HEK293 (cell line): Measurements from ENCODE around the gene ADAMTS19.

Experiments
- CTCF ChIA-PET: fragments of 350-600 bp; formaldehyde crosslinking; extraction: SDS; loops from one replicate; lab custom pipeline; 2021; ENCODE audit warnings: antibody characterized with exemption; lab: Yijun Ruan, JAX
- POLR2A ChIA-PET: fragments of 300-600 bp; formaldehyde crosslinking; extraction: SDS; loops from one replicate; lab custom pipeline; 2020; ENCODE audit warnings: antibody characterized with exemption, inconsistent platforms; lab: Yijun Ruan, JAX
- H3K27ac ChIP-seq: fragments of 200-500 bp; sonication (Bioruptor generic); 2 replicates; pipeline ENCODE4 v1.5.1; 2014; ENCODE audit warnings: low read depth, low read length, control low read depth, inconsistent platforms; ENCODE audit errors: extremely low read depth
- H3K36me3 ChIP-seq, 2 experiments: fragments of 200-500 bp in 1 of 2; sonication (Bioruptor generic) in 1 of 2; 1 replicate in 1 of 2; 2 replicates in 1 of 2; pipeline ENCODE4 v1.5.1; 2014 to 2017; ENCODE audit warnings: inconsistent platforms in 2 of 2, low read length in 2 of 2; ENCODE audit not compliant: control insufficient read depth in 2 of 2, insufficient read depth in 1 of 2
- H3K4me1 ChIP-seq: fragments of 200-500 bp; sonication (Bioruptor generic); 2 replicates; pipeline ENCODE4 v1.5.1; 2014; ENCODE audit warnings: mild to moderate bottlenecking, low read length, inconsistent platforms; ENCODE audit not compliant: control insufficient read depth, insufficient read depth
- H3K4me3 ChIP-seq: 2 replicates; pipeline ENCODE4 v1.5.1; 2011; ENCODE audit warnings: low read depth, mild to moderate bottlenecking, control low read depth, low read length, moderate library complexity
- H3K9me3 ChIP-seq: fragments of 200-500 bp; sonication (Bioruptor generic); 2 replicates; pipeline ENCODE4 v1.5.1; 2014; ENCODE audit warnings: low read depth, low read length, inconsistent platforms; ENCODE audit not compliant: control insufficient read depth, insufficient read depth
- FEZF1 ChIP-seq: fragments of 450-650 bp; formaldehyde crosslinking; IDR thresholded peaks from 2 replicates; pipeline ENCODE4 v1.5.1; 2016; ENCODE audit warnings: missing biosample characterization, missing genetic modification characterization
- GFI1B ChIP-seq: fragments of 450-650 bp; formaldehyde crosslinking; IDR thresholded peaks from 2 replicates; pipeline ENCODE4 v1.5.1; 2016; ENCODE audit warnings: missing biosample characterization, missing genetic modification characterization
- GLIS2 ChIP-seq: fragments of 450-650 bp; formaldehyde crosslinking; IDR thresholded peaks from 2 replicates; pipeline ENCODE4 v1.5.1; 2016; ENCODE audit warnings: missing biosample characterization, missing genetic modification characterization
- HOXC10 ChIP-seq: sonication (generic); formaldehyde crosslinking; IDR thresholded peaks from 2 replicates; pipeline ENCODE4 v1.8.1; 2023; ENCODE audit warnings: mild to moderate bottlenecking, missing genetic modification reagents
- KLF1 ChIP-seq: fragments of 450-650 bp; formaldehyde crosslinking; IDR thresholded peaks from 2 replicates; pipeline ENCODE4 v1.5.1; 2016; ENCODE audit warnings: missing biosample characterization, missing genetic modification characterization
- KLF8 ChIP-seq: fragments of 450-650 bp; formaldehyde crosslinking; IDR thresholded peaks from 2 replicates; pipeline ENCODE4 v1.5.1; 2016; ENCODE audit warnings: missing biosample characterization, missing genetic modification characterization
- KLF9 ChIP-seq: fragments of 450-650 bp; formaldehyde crosslinking; IDR thresholded peaks from 2 replicates; pipeline ENCODE4 v1.5.1; 2016; ENCODE audit warnings: missing biosample characterization, missing genetic modification characterization, low read depth
- OVOL3 ChIP-seq: fragments of 450-650 bp; formaldehyde crosslinking; IDR thresholded peaks from 2 replicates; pipeline ENCODE4 v1.5.1; 2016; ENCODE audit warnings: missing biosample characterization, missing genetic modification characterization
- PBX3 ChIP-seq: sonication (generic); formaldehyde crosslinking; IDR thresholded peaks from 2 replicates; pipeline ENCODE4 v1.8.1; 2022; ENCODE audit warnings: mild to moderate bottlenecking, moderate library complexity, missing genetic modification reagents
- PRDM1 ChIP-seq: fragments of 450-650 bp; formaldehyde crosslinking; IDR thresholded peaks from 2 replicates; pipeline ENCODE4; 2016; ENCODE audit warnings: missing biosample characterization, missing genetic modification characterization
- SETDB1 ChIP-seq: IDR thresholded peaks from one replicate; pipeline ENCODE4 v1.6.1; 2017; ENCODE audit warnings: mild to moderate bottlenecking, low read length, moderate library complexity, mixed read lengths; ENCODE audit not compliant: insufficient read length
- ZBTB26 ChIP-seq: fragments of 450-650 bp; formaldehyde crosslinking; optimal IDR thresholded peaks from 2 replicates; pipeline ENCODE3; 2016; ENCODE audit warnings: missing biosample characterization, mild to moderate bottlenecking, missing genetic modification characterization
- ZFP41 ChIP-seq: fragments of 450-650 bp; formaldehyde crosslinking; IDR thresholded peaks from 2 replicates; pipeline ENCODE4 v1.5.1; 2016; ENCODE audit warnings: missing biosample characterization, missing genetic modification characterization, borderline replicate concordance
- ZIC2 ChIP-seq: fragments of 450-650 bp; formaldehyde crosslinking; IDR thresholded peaks from 2 replicates; pipeline ENCODE4 v1.5.1; 2016; ENCODE audit warnings: missing biosample characterization, missing genetic modification characterization
- ZNF157 ChIP-seq: fragments of 450-650 bp; formaldehyde crosslinking; IDR thresholded peaks from 2 replicates; pipeline ENCODE4 v1.5.1; 2016; ENCODE audit warnings: missing biosample characterization, missing genetic modification characterization
- ZNF501 ChIP-seq: fragments of 450-650 bp; formaldehyde crosslinking; IDR thresholded peaks from 2 replicates; pipeline ENCODE4 v1.5.1; 2016; ENCODE audit warnings: missing biosample characterization, missing genetic modification characterization
- ZNF623 ChIP-seq: fragments of 450-650 bp; formaldehyde crosslinking; IDR thresholded peaks from 2 replicates; pipeline ENCODE4 v1.5.1; 2016; ENCODE audit warnings: missing biosample characterization, missing genetic modification characterization
- ZNF670 ChIP-seq: fragments of 450-650 bp; formaldehyde crosslinking; IDR thresholded peaks from 2 replicates; pipeline ENCODE4 v1.5.1; 2016; ENCODE audit warnings: missing biosample characterization, missing genetic modification characterization, low read depth
- ZXDB ChIP-seq: fragments of 450-650 bp; formaldehyde crosslinking; IDR thresholded peaks from 2 replicates; pipeline ENCODE4 v1.5.1; 2016; ENCODE audit warnings: missing biosample characterization, missing genetic modification characterization
- TF ChIP-seq, protein P1 (sequence below): fragments of 450-650 bp; formaldehyde crosslinking; IDR thresholded peaks from 2 replicates; pipeline ENCODE4 v1.5.1; 2016; ENCODE audit warnings: missing biosample characterization, missing genetic modification characterization
- TF ChIP-seq, protein P2 (sequence below): fragments of 450-650 bp; formaldehyde crosslinking; IDR thresholded peaks from 2 replicates; pipeline ENCODE4 v1.5.1; 2017; ENCODE audit warnings: missing biosample characterization, missing genetic modification characterization
- TF ChIP-seq, protein P3 (sequence below): fragments of 450-650 bp; formaldehyde crosslinking; IDR thresholded peaks from 2 replicates; pipeline ENCODE4 v1.5.1; 2016; ENCODE audit warnings: missing biosample characterization, missing genetic modification characterization
- TF ChIP-seq, protein P4 (sequence below): fragments of 450-650 bp; formaldehyde crosslinking; IDR thresholded peaks from 2 replicates; pipeline ENCODE4 v1.5.1; 2016; ENCODE audit warnings: missing biosample characterization, missing genetic modification characterization

Gene ADAMTS19

DNA sequence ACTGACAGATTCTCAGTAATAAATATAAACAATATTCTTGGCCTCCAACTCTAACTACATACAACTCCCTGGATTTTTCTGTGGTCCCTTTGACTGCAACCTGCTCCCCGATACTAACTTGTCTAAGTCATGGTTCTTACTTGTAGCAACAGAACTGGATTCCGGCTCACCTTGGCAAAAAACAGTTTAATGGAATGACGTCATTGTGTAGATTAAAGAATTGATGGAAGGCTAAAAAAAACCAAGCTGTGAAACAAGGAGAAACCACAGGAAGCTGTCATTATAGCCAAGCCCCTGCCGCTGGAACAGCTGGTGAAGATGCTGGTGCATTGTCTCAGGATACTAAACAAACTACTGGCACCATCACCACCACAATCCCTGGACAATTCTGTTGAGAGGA is 11.4 kb upstream of the ADAMTS19 start:
- CTCF ChIA-PET, result interaction anchor here (0.7 kb wide), 1 partner anchor 1972 kb away, joined by 4 read pairs; no protein-coding TSS in a partner anchor
- no peaks in the 10 kb centered on the region for H3K36me3 ChIP-seq
- TF ChIP-seq ZFP41 (tag by site-specific recombination) (no peak), ZNF623 (tag by site-specific recombination) (no peak), ZIC2 (tag by site-specific recombination) (peak; percentile 22; the same call in 1 of the 2 replicates)
- no peak overlapping the region for H3K4me3 ChIP-seq
- no peaks in the 10 kb centered on the region for H3K4me1 ChIP-seq
- POLR2A ChIA-PET, result no interaction called here
- H3K9me3 ChIP-seq, result no peaks in the 10 kb centered on the region
- H3K27ac ChIP-seq, result no peak overlapping the region

GRCh38 chr5:129454461-129454860 is 5.6 kb upstream of the ADAMTS19 start:
- CTCF ChIA-PET, result no interaction called here

DNA sequence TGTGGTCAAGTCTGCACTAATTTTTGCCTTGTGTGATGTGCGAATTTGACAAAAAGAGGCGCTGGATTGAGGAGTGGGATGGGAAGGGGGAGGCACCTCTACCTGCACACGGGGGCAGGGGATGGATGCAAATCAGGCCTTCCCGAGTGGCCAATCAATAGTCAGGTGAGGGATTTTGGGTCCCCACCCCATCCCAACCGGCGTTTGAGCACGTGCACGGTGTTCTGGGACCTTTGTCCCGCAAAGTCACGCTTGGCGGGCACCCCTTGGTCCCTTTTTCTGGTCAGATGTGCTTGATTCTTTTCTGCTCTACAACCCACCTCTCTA is 685 bp upstream of the ADAMTS19 start:
- Histone ChIP-seq H3K36me3 (no peaks in the 10 kb centered on the region), H3K9me3 (no peaks in the 10 kb centered on the region), H3K4me3 (no peak overlapping the region), H3K27ac (peak overlapping the region; percentile 57; the same call in 1 of the 2 replicates), H3K4me1 (0 out of 2 replicates have a peak, but pooled peaks cover 2% of the 10 kb centered on the region)
- ChIA-PET POLR2A (no interaction called here), CTCF (interaction anchor here (0.6 kb wide), 1 partner anchor 309 kb away, joined by 3 read pairs; no protein-coding TSS in a partner anchor)
- no peak for TF ChIP-seq ZXDB (tag by site-specific recombination)
- no peak for TF ChIP-seq PBX3
- TF ChIP-seq PRDM1 (tag by site-specific recombination), result no peak
- TF ChIP-seq ZNF623 (tag by site-specific recombination), result no peak
- TF ChIP-seq, protein P1, sequence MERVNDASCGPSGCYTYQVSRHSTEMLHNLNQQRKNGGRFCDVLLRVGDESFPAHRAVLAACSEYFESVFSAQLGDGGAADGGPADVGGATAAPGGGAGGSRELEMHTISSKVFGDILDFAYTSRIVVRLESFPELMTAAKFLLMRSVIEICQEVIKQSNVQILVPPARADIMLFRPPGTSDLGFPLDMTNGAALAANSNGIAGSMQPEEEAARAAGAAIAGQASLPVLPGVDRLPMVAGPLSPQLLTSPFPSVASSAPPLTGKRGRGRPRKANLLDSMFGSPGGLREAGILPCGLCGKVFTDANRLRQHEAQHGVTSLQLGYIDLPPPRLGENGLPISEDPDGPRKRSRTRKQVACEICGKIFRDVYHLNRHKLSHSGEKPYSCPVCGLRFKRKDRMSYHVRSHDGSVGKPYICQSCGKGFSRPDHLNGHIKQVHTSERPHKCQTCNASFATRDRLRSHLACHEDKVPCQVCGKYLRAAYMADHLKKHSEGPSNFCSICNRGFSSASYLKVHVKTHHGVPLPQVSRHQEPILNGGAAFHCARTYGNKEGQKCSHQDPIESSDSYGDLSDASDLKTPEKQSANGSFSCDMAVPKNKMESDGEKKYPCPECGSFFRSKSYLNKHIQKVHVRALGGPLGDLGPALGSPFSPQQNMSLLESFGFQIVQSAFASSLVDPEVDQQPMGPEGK (tag by site-specific recombination), result 0 out of 2 replicates have a peak, but pooled peaks have one; percentile 11
- TF ChIP-seq, protein P2, sequence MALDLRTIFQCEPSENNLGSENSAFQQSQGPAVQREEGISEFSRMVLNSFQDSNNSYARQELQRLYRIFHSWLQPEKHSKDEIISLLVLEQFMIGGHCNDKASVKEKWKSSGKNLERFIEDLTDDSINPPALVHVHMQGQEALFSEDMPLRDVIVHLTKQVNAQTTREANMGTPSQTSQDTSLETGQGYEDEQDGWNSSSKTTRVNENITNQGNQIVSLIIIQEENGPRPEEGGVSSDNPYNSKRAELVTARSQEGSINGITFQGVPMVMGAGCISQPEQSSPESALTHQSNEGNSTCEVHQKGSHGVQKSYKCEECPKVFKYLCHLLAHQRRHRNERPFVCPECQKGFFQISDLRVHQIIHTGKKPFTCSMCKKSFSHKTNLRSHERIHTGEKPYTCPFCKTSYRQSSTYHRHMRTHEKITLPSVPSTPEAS (tag by site-specific recombination), result no peak

More at GRCh38 chr5:129454461-129454860, 5.6 kb upstream of the ADAMTS19 start:
- H3K4me3 ChIP-seq, result no peak overlapping the region
- H3K27ac ChIP-seq, result no peak overlapping the region
- H3K9me3 ChIP-seq, result no peaks in the 10 kb centered on the region
- POLR2A ChIA-PET, result no interaction called here
- no peaks in the 10 kb centered on the region for H3K4me1 ChIP-seq
- TF ChIP-seq ZNF623 (tag by site-specific recombination) (no peak), GFI1B (tag by site-specific recombination) (no peak), KLF1 (tag by site-specific recombination) (no peak), ZBTB26 (tag by site-specific recombination) (no peak), KLF8 (tag by site-specific recombination) (no peak), HOXC10 (CRISPR knock-in tag) (no peak), SETDB1 (no peak), GLIS2 (tag by site-specific recombination) (no peak), FEZF1 (tag by site-specific recombination) (no peak), OVOL3 (no peak), ZNF501 (tag by site-specific recombination) (no peak), ZFP41 (tag by site-specific recombination) (no peak), ZNF157 (no peak), KLF9 (tag by site-specific recombination) (no peak), ZNF670 (tag by site-specific recombination) (no peak)
- TF ChIP-seq, protein P3, sequence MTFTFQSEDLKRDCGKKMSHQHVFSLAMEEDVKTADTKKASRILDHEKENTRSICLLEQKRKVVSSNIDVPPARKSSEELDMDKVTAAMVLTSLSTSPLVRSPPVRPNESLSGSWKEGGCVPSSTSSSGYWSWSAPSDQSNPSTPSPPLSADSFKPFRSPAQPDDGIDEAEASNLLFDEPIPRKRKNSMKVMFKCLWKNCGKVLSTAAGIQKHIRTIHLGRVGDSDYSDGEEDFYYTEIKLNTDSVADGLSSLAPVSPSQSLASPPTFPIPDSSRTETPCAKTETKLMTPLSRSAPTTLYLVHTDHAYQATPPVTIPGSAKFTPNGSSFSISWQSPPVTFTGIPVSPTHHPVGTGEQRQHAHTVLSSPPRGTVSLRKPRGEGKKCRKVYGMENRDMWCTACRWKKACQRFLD (tag by site-specific recombination), result no peak
- TF ChIP-seq, protein P4, sequence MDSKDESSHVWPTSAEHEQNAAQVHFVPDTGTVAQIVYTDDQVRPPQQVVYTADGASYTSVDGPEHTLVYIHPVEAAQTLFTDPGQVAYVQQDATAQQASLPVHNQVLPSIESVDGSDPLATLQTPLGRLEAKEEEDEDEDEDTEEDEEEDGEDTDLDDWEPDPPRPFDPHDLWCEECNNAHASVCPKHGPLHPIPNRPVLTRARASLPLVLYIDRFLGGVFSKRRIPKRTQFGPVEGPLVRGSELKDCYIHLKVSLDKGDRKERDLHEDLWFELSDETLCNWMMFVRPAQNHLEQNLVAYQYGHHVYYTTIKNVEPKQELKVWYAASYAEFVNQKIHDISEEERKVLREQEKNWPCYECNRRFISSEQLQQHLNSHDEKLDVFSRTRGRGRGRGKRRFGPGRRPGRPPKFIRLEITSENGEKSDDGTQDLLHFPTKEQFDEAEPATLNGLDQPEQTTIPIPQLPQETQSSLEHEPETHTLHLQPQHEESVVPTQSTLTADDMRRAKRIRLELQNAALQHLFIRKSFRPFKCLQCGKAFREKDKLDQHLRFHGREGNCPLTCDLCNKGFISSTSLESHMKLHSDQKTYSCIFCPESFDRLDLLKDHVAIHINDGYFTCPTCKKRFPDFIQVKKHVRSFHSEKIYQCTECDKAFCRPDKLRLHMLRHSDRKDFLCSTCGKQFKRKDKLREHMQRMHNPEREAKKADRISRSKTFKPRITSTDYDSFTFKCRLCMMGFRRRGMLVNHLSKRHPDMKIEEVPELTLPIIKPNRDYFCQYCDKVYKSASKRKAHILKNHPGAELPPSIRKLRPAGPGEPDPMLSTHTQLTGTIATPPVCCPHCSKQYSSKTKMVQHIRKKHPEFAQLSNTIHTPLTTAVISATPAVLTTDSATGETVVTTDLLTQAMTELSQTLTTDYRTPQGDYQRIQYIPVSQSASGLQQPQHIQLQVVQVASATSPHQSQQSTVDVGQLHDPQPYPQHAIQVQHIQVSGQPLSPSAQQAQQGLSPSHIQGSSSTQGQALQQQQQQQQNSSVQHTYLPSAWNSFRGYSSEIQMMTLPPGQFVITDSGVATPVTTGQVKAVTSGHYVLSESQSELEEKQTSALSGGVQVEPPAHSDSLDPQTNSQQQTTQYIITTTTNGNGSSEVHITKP (tag by site-specific recombination), result no peak
- H3K36me3 ChIP-seq, result no peaks in the 10 kb centered on the region
